Activated naive CD8-positive, alpha-beta T cell (primary cell): Measurements from ENCODE around the gene SLC5A4.

Source experiments
- H3K27ac Mint-ChIP-seq: one replicate; pipeline ENCODE4 v1.8.0; 2021; ENCODE audit warnings: mixed read lengths
- H3K27me3 Mint-ChIP-seq: one replicate; pipeline ENCODE4 v1.8.0; 2021; ENCODE audit warnings: mixed read lengths
- H3K36me3 Mint-ChIP-seq: one replicate; pipeline ENCODE4 v1.8.0; 2021; ENCODE audit warnings: mixed read lengths
- H3K4me1 Mint-ChIP-seq: one replicate; pipeline ENCODE4 v1.8.0; 2021; ENCODE audit warnings: low read depth, mixed read lengths
- H3K4me3 Mint-ChIP-seq: one replicate; pipeline ENCODE4 v1.8.0; 2021; ENCODE audit warnings: mild to moderate bottlenecking, mixed read lengths
- H3K9me3 Mint-ChIP-seq: one replicate; pipeline ENCODE4 v1.8.0; 2021; ENCODE audit warnings: low read depth, mixed read lengths

Gene SLC5A4

GRCh38 chr22:32211011-32211410 lies 44.1 kb downstream of the SLC5A4 start:
- no peak overlapping the region for H3K27ac Mint-ChIP-seq

GRCh38 chr22:32208681-32209080 lies 46.5 kb downstream of the SLC5A4 start:
- Mint-ChIP-seq H3K36me3 (no peaks in the 10 kb centered on the region), H3K27ac (no peak overlapping the region), H3K4me3 (no peak overlapping the region), H3K9me3 (no peaks in the 10 kb centered on the region), H3K27me3 (peaks cover 7% of the 10 kb centered on the region), H3K4me1 (peaks cover 17% of the 10 kb centered on the region)

More at GRCh38 chr22:32211011-32211410, 44.1 kb downstream of the SLC5A4 start:
- no peak overlapping the region for H3K4me3 Mint-ChIP-seq
- peaks cover 5% of the 10 kb centered on the region for H3K27me3 Mint-ChIP-seq
- H3K4me1 Mint-ChIP-seq = peaks cover 5% of the 10 kb centered on the region
- no peaks in the 10 kb centered on the region for H3K36me3 Mint-ChIP-seq
- no peaks in the 10 kb centered on the region for H3K9me3 Mint-ChIP-seq

- Mint-ChIP-seq H3K27ac (no peak overlapping the region), H3K4me1 (peaks cover 24% of the 10 kb centered on the region), H3K4me3 (no peak overlapping the region), H3K27me3 (peaks cover 6% of the 10 kb centered on the region), H3K9me3 (no peaks in the 10 kb centered on the region), H3K36me3 (no peaks in the 10 kb centered on the region)
Measured at GRCh38 chr22:32207971-32208480, 47.1 kb downstream of the SLC5A4 start.

- Mint-ChIP-seq H3K4me3 (no peak overlapping the region), H3K27me3 (peaks cover 5% of the 10 kb centered on the region), H3K9me3 (no peaks in the 10 kb centered on the region), H3K36me3 (no peaks in the 10 kb centered on the region), H3K27ac (no peak overlapping the region), H3K4me1 (peaks cover 33% of the 10 kb centered on the region)
Measured at GRCh38 chr22:32206774-32207758, 48.1 kb downstream of the SLC5A4 start.

- Mint-ChIP-seq H3K36me3 (no peaks in the 10 kb centered on the region), H3K9me3 (no peaks in the 10 kb centered on the region), H3K4me3 (no peak overlapping the region), H3K27ac (no peak overlapping the region), H3K4me1 (peaks cover 39% of the 10 kb centered on the region), H3K27me3 (peaks cover 5% of the 10 kb centered on the region)
Measured at GRCh38 chr22:32205974-32206773, 49.0 kb downstream of the SLC5A4 start.

GRCh38 chr22:32204856-32205722 lies 50.1 kb downstream of the SLC5A4 start, which contains the start of gene RFPL2:
Gene RFPL2, minus strand, starts transcription at chr22:32205073. Its CDS starts 2,622 bp downstream, at chr22:32202451.
- no peaks in the 10 kb centered on the region for H3K36me3 Mint-ChIP-seq
- H3K27me3 Mint-ChIP-seq = peaks cover 5% of the 10 kb centered on the region
- H3K4me3 Mint-ChIP-seq = peak within 1 kb of the TSS; percentile 84
- H3K4me1 Mint-ChIP-seq = peaks cover 46% of the 10 kb centered on the region
- no peaks in the 10 kb centered on the region for H3K9me3 Mint-ChIP-seq
- peak within 1 kb of the TSS; percentile 58 for H3K27ac Mint-ChIP-seq

GRCh38 chr22:32204040-32204855 lies 50.9 kb downstream of the SLC5A4 start:
- H3K36me3 Mint-ChIP-seq = no peaks in the 10 kb centered on the region
- no peaks in the 10 kb centered on the region for H3K9me3 Mint-ChIP-seq
- H3K4me3 Mint-ChIP-seq = peak overlapping the region; percentile 84
- peaks cover 46% of the 10 kb centered on the region for H3K4me1 Mint-ChIP-seq
- peaks cover 5% of the 10 kb centered on the region for H3K27me3 Mint-ChIP-seq
- H3K27ac Mint-ChIP-seq = no peak overlapping the region

- H3K9me3 Mint-ChIP-seq = no peaks in the 10 kb centered on the region
- H3K4me3 Mint-ChIP-seq = peak overlapping the region; percentile 84
- no peak overlapping the region for H3K27ac Mint-ChIP-seq
- peaks cover 46% of the 10 kb centered on the region for H3K4me1 Mint-ChIP-seq
- peaks cover 5% of the 10 kb centered on the region for H3K27me3 Mint-ChIP-seq
- no peaks in the 10 kb centered on the region for H3K36me3 Mint-ChIP-seq
Measured at GRCh38 chr22:32203181-32204039, 51.7 kb downstream of the SLC5A4 start.

- Mint-ChIP-seq H3K27ac (no peak overlapping the region), H3K27me3 (peaks cover 5% of the 10 kb centered on the region), H3K4me1 (peaks cover 46% of the 10 kb centered on the region), H3K36me3 (no peaks in the 10 kb centered on the region), H3K9me3 (no peaks in the 10 kb centered on the region), H3K4me3 (peak overlapping the region; percentile 84)
Measured at GRCh38 chr22:32202539-32203180, 52.5 kb downstream of the SLC5A4 start.

GRCh38 chr22:32202161-32202538 lies 53.0 kb downstream of the SLC5A4 start:
- Mint-ChIP-seq H3K27ac (no peak overlapping the region), H3K4me3 (peak overlapping the region; percentile 84), H3K4me1 (peaks cover 46% of the 10 kb centered on the region), H3K9me3 (no peaks in the 10 kb centered on the region), H3K27me3 (peaks cover 5% of the 10 kb centered on the region), H3K36me3 (no peaks in the 10 kb centered on the region)

- H3K4me1 Mint-ChIP-seq = peaks cover 39% of the 10 kb centered on the region
- H3K36me3 Mint-ChIP-seq = no peaks in the 10 kb centered on the region
- H3K27ac Mint-ChIP-seq = no peak overlapping the region
- H3K9me3 Mint-ChIP-seq = no peaks in the 10 kb centered on the region
- H3K4me3 Mint-ChIP-seq = no peak overlapping the region
- H3K27me3 Mint-ChIP-seq = peaks cover 5% of the 10 kb centered on the region
Measured at GRCh38 chr22:32200752-32201151, 54.4 kb downstream of the SLC5A4 start.

GRCh38 chr22:32199961-32200360 lies 55.2 kb downstream of the SLC5A4 start:
- H3K36me3 Mint-ChIP-seq = no peaks in the 10 kb centered on the region
- H3K4me3 Mint-ChIP-seq = no peak overlapping the region
- H3K27me3 Mint-ChIP-seq = peaks cover 5% of the 10 kb centered on the region

More at GRCh38 chr22:32199961-32200360, 55.2 kb downstream of the SLC5A4 start:
- H3K4me1 Mint-ChIP-seq = peaks cover 38% of the 10 kb centered on the region
- H3K9me3 Mint-ChIP-seq = no peaks in the 10 kb centered on the region
- H3K27ac Mint-ChIP-seq = no peak overlapping the region
